IPS DF 6.9 (cell line): ENCODE results near the gene RGS6.

Source experiments
- DNase-seq: peaks from one replicate; pipeline ENCODE4 v3.0.0-alpha.2; 2013; ENCODE audit warnings: low read depth, low spot score
- H3K27ac ChIP-seq: one replicate; pipeline ENCODE4 v1.5.1; 2013; ENCODE audit warnings: low read length, control low read depth
- H3K27me3 ChIP-seq: 2 replicates; pipeline ENCODE4 v1.6.1; 2013; ENCODE audit warnings: mild to moderate bottlenecking, low read length; ENCODE audit not compliant: control insufficient read depth, insufficient read depth
- H3K36me3 ChIP-seq: 2 replicates; pipeline ENCODE4 v1.6.1; 2013; ENCODE audit warnings: low read length; ENCODE audit not compliant: control insufficient read depth, insufficient read depth
- H3K4me1 ChIP-seq: 2 replicates; pipeline ENCODE4 v1.6.1; 2013; ENCODE audit warnings: low read length; ENCODE audit not compliant: control insufficient read depth, insufficient read depth
- H3K4me3 ChIP-seq: 2 replicates; pipeline ENCODE4 v1.5.1; 2013; ENCODE audit warnings: mild to moderate bottlenecking, low read length
- H3K9me3 ChIP-seq: 2 replicates; pipeline ENCODE4 v1.6.1; 2013; ENCODE audit warnings: low read length, inconsistent platforms; ENCODE audit not compliant: control insufficient read depth, insufficient read depth
- WGBS: extraction: QIAGEN DNeasy Blood & Tissue Kit; methylation state at CpG from one replicate; pipeline ENCODE4 v1.1.7; 2013; ENCODE audit warnings: mixed read lengths, missing lambda C conversion rate; ENCODE audit not compliant: insufficient read length, insufficient coverage; 5-methylcytosine and 5-hydroxymethylcytosine counted together

The RGS6 gene

GRCh38 chr14:72008666-72009065 is 76.4 kb downstream of the RGS6 start:
- Histone ChIP-seq H3K27me3 (no peaks in the 10 kb centered on the region; the same call in 1 of the 2 replicates), H3K4me1 (no peaks in the 10 kb centered on the region), H3K27ac (no peak overlapping the region), H3K9me3 (no peaks in the 10 kb centered on the region), H3K4me3 (no peak overlapping the region), H3K36me3 (no peaks in the 10 kb centered on the region)
- no peak for DNase-seq

- Histone ChIP-seq H3K4me3 (no peak overlapping the region), H3K27me3 (no peaks in the 10 kb centered on the region; the same call in 1 of the 2 replicates), H3K4me1 (no peaks in the 10 kb centered on the region), H3K9me3 (no peaks in the 10 kb centered on the region), H3K36me3 (no peaks in the 10 kb centered on the region), H3K27ac (no peak overlapping the region)
- WGBS: no CpG with 5 or more reads among the region's 3 CpGs
- no peak for DNase-seq
These were observed 78.2 kb downstream of the RGS6 start for GRCh38 chr14:72010474-72010873.

GRCh38 chr14:72013721-72014345 is 81.6 kb downstream of the RGS6 start:
- Histone ChIP-seq H3K4me1 (no peaks in the 10 kb centered on the region), H3K27ac (no peak overlapping the region), H3K27me3 (no peaks in the 10 kb centered on the region), H3K36me3 (no peaks in the 10 kb centered on the region), H3K9me3 (no peaks in the 10 kb centered on the region), H3K4me3 (no peak overlapping the region)
- no peak for DNase-seq
- no CpG with 5 or more reads among the region's 8 CpGs for WGBS

- WGBS: 100% methylated on average over 2 of the region's 5 CpGs
- no peaks in the 10 kb centered on the region for H3K9me3 ChIP-seq
- DNase-seq: no peak
- no peak overlapping the region for H3K27ac ChIP-seq
- no peaks in the 10 kb centered on the region for H3K4me1 ChIP-seq
- H3K36me3 ChIP-seq: no peaks in the 10 kb centered on the region
- no peaks in the 10 kb centered on the region for H3K27me3 ChIP-seq
- no peak overlapping the region for H3K4me3 ChIP-seq
These were observed 82.3 kb downstream of the RGS6 start for GRCh38 chr14:72014486-72014885.

GRCh38 chr14:72017290-72017689 is 85.1 kb downstream of the RGS6 start:
- Histone ChIP-seq H3K4me1 (no peaks in the 10 kb centered on the region), H3K36me3 (no peaks in the 10 kb centered on the region), H3K27me3 (no peaks in the 10 kb centered on the region), H3K4me3 (no peak overlapping the region), H3K27ac (no peak overlapping the region), H3K9me3 (no peaks in the 10 kb centered on the region; the same call in 1 of the 2 replicates)
- DNase-seq: no peak

- WGBS: no CpG with 5 or more reads among the region's 7 CpGs
- Histone ChIP-seq H3K27ac (no peak overlapping the region), H3K4me3 (no peak overlapping the region), H3K4me1 (no peaks in the 10 kb centered on the region), H3K9me3 (no peaks in the 10 kb centered on the region; the same call in 1 of the 2 replicates), H3K27me3 (no peaks in the 10 kb centered on the region), H3K36me3 (no peaks in the 10 kb centered on the region)
- no peak for DNase-seq
These were observed 91.2 kb downstream of the RGS6 start for GRCh38 chr14:72023128-72024042.

- Histone ChIP-seq H3K36me3 (no peaks in the 10 kb centered on the region), H3K27me3 (no peaks in the 10 kb centered on the region), H3K4me1 (no peaks in the 10 kb centered on the region), H3K27ac (no peak overlapping the region), H3K9me3 (no peaks in the 10 kb centered on the region; the same call in 1 of the 2 replicates), H3K4me3 (no peak overlapping the region)
- no CpG with 5 or more reads among the region's 6 CpGs for WGBS
- DNase-seq: peak; percentile 43
These were observed 91.8 kb downstream of the RGS6 start for GRCh38 chr14:72024043-72024407.

- DNase-seq: no peak
- WGBS: no CpG with 5 or more reads among the region's 4 CpGs
- H3K4me1 ChIP-seq: no peaks in the 10 kb centered on the region
- H3K4me3 ChIP-seq: no peak overlapping the region
- H3K36me3 ChIP-seq: no peaks in the 10 kb centered on the region
- no peaks in the 10 kb centered on the region; the same call in 1 of the 2 replicates for H3K9me3 ChIP-seq
- H3K27me3 ChIP-seq: no peaks in the 10 kb centered on the region
- H3K27ac ChIP-seq: no peak overlapping the region
These were observed 92.3 kb downstream of the RGS6 start for GRCh38 chr14:72024504-72024903.

GRCh38 chr14:72026536-72026935 is 94.3 kb downstream of the RGS6 start:
- Histone ChIP-seq H3K27me3 (no peaks in the 10 kb centered on the region), H3K4me1 (no peaks in the 10 kb centered on the region), H3K36me3 (no peaks in the 10 kb centered on the region), H3K4me3 (no peak overlapping the region), H3K27ac (no peak overlapping the region), H3K9me3 (no peaks in the 10 kb centered on the region)
- no CpG with 5 or more reads among the region's 2 CpGs for WGBS
- DNase-seq: no peak

GRCh38 chr14:72027061-72027460 is 94.8 kb downstream of the RGS6 start:
- no peak for DNase-seq
- Histone ChIP-seq H3K36me3 (no peaks in the 10 kb centered on the region), H3K4me3 (no peak overlapping the region), H3K4me1 (no peaks in the 10 kb centered on the region), H3K9me3 (no peaks in the 10 kb centered on the region), H3K27me3 (no peaks in the 10 kb centered on the region), H3K27ac (no peak overlapping the region)
- WGBS: no CpG with 5 or more reads among the region's 1 CpG
